ENCODE measurements around the gene RASGEF1C. TPM values are rescaled to one million over a fixed set of nuclear protein-coding genes. Genes with fewer than 3 reads are reported as not detected.

Gene RASGEF1C
- total RNA-seq, 1 donor from 2014 or later: not detected

GRCh38 chr5:180080486-180081280 lies 128.3 kb downstream of the RASGEF1C start:
- Mint-ChIP-seq H3K36me3 (ENCODE audit: low read depth) (no peaks in the 10 kb centered on the region), H3K4me3 (ENCODE audit: unreplicated experiment) (no peak overlapping the region), H3K27me3 (ENCODE audit: low read depth) (peaks cover 16% of the 10 kb centered on the region), H3K9me3 (ENCODE audit: low read depth) (no peaks in the 10 kb centered on the region), H3K4me1 (ENCODE audit: low read depth) (no peaks in the 10 kb centered on the region), H3K27ac (ENCODE audit: unreplicated experiment) (no peak overlapping the region)
- TF ChIP-seq CTCF (IDR thresholded peaks at IDR 0.05): no peak
- no peak for DNase-seq (ENCODE audit: low spot score)

- no peaks in the 10 kb centered on the region for H3K9me3 Mint-ChIP-seq (ENCODE audit: low read depth)
- H3K4me3 Mint-ChIP-seq (ENCODE audit: unreplicated experiment): no peak overlapping the region
- H3K36me3 Mint-ChIP-seq (ENCODE audit: low read depth): no peaks in the 10 kb centered on the region
- H3K27me3 Mint-ChIP-seq (ENCODE audit: low read depth): peaks cover 16% of the 10 kb centered on the region
- no peak for TF ChIP-seq CTCF (IDR thresholded peaks at IDR 0.05)
- DNase-seq (ENCODE audit: low spot score): no peak
- H3K4me1 Mint-ChIP-seq (ENCODE audit: low read depth): no peaks in the 10 kb centered on the region
- no peak overlapping the region for H3K27ac Mint-ChIP-seq (ENCODE audit: unreplicated experiment)
These were observed 129.1 kb downstream of the RASGEF1C start for GRCh38 chr5:180079702-180080466.

GRCh38 chr5:180078348-180078747 lies 130.7 kb downstream of the RASGEF1C start:
- no peak for DNase-seq (ENCODE audit: low spot score)
- Mint-ChIP-seq H3K27me3 (ENCODE audit: low read depth) (peaks cover 13% of the 10 kb centered on the region), H3K4me1 (ENCODE audit: low read depth) (no peaks in the 10 kb centered on the region), H3K9me3 (ENCODE audit: low read depth) (no peaks in the 10 kb centered on the region), H3K27ac (ENCODE audit: unreplicated experiment) (no peak overlapping the region), H3K4me3 (ENCODE audit: unreplicated experiment) (no peak overlapping the region), H3K36me3 (ENCODE audit: low read depth) (no peaks in the 10 kb centered on the region)
- TF ChIP-seq CTCF (IDR thresholded peaks at IDR 0.05): no peak

GRCh38 chr5:180077594-180078284 lies 131.3 kb downstream of the RASGEF1C start:
- DNase-seq (ENCODE audit: low spot score): no peak
- H3K4me1 Mint-ChIP-seq (ENCODE audit: low read depth): no peaks in the 10 kb centered on the region
- no peak overlapping the region for H3K27ac Mint-ChIP-seq (ENCODE audit: unreplicated experiment)
- no peaks in the 10 kb centered on the region for H3K9me3 Mint-ChIP-seq (ENCODE audit: low read depth)
- no peak overlapping the region for H3K4me3 Mint-ChIP-seq (ENCODE audit: unreplicated experiment)
- H3K36me3 Mint-ChIP-seq (ENCODE audit: low read depth): no peaks in the 10 kb centered on the region
- peaks cover 12% of the 10 kb centered on the region for H3K27me3 Mint-ChIP-seq (ENCODE audit: low read depth)
- no peak for TF ChIP-seq CTCF (IDR thresholded peaks at IDR 0.05)

- peaks cover 6% of the 10 kb centered on the region for H3K4me1 Mint-ChIP-seq (ENCODE audit: low read depth)
- no peak for DNase-seq (ENCODE audit: low spot score)
- H3K4me3 Mint-ChIP-seq (ENCODE audit: unreplicated experiment): no peak overlapping the region
- peaks cover 6% of the 10 kb centered on the region for H3K27me3 Mint-ChIP-seq (ENCODE audit: low read depth)
- H3K36me3 Mint-ChIP-seq (ENCODE audit: low read depth): peaks cover 2% of the 10 kb centered on the region
- H3K9me3 Mint-ChIP-seq (ENCODE audit: low read depth): peaks cover 2% of the 10 kb centered on the region
- H3K27ac Mint-ChIP-seq (ENCODE audit: unreplicated experiment): no peak overlapping the region
- no peak for TF ChIP-seq CTCF (IDR thresholded peaks at IDR 0.05)
These were observed 133.3 kb downstream of the RASGEF1C start for GRCh38 chr5:180075703-180076102.
